Muscle layer of duodenum (tissue), 2 donors: ENCODE results near the gene GSK3B.

Experiments
- H3K27ac ChIP-seq: one replicate; pipeline ENCODE4 v1.7.0; 2013; ENCODE audit warnings: mild to moderate bottlenecking, low read length
- H3K27me3 ChIP-seq: one replicate; pipeline ENCODE4 v1.7.0; 2013; ENCODE audit warnings: low read depth, mild to moderate bottlenecking, control low read depth, low read length
- H3K36me3 ChIP-seq, 2 donors: one replicate each; pipeline ENCODE4 v1.7.0; 2013; ENCODE audit warnings: low read length in 2 of 2, control low read depth in 1 of 2, mild to moderate bottlenecking in 1 of 2; ENCODE audit not compliant: insufficient read depth in 2 of 2, control insufficient read depth in 1 of 2
- H3K4me1 ChIP-seq, 2 donors: one replicate each; pipeline ENCODE4 v1.7.0; 2013; ENCODE audit warnings: low read length in 2 of 2, mild to moderate bottlenecking in 2 of 2, control low read depth in 1 of 2, moderate library complexity in 1 of 2; ENCODE audit not compliant: insufficient read depth in 2 of 2, control insufficient read depth in 1 of 2
- H3K4me3 ChIP-seq, 2 donors: one replicate each; pipeline ENCODE4 v1.7.0; 2013; ENCODE audit warnings: low read length in 2 of 2, low read depth in 1 of 2, mild to moderate bottlenecking in 1 of 2
- H3K9me3 ChIP-seq, 2 donors: one replicate each; pipeline ENCODE4 v1.7.0; 2013; ENCODE audit warnings: low read length in 2 of 2, control low read depth in 1 of 2, mild to moderate bottlenecking in 1 of 2; ENCODE audit not compliant: control insufficient read depth in 1 of 2
- donor health status: healthy.

Gene GSK3B

DNA sequence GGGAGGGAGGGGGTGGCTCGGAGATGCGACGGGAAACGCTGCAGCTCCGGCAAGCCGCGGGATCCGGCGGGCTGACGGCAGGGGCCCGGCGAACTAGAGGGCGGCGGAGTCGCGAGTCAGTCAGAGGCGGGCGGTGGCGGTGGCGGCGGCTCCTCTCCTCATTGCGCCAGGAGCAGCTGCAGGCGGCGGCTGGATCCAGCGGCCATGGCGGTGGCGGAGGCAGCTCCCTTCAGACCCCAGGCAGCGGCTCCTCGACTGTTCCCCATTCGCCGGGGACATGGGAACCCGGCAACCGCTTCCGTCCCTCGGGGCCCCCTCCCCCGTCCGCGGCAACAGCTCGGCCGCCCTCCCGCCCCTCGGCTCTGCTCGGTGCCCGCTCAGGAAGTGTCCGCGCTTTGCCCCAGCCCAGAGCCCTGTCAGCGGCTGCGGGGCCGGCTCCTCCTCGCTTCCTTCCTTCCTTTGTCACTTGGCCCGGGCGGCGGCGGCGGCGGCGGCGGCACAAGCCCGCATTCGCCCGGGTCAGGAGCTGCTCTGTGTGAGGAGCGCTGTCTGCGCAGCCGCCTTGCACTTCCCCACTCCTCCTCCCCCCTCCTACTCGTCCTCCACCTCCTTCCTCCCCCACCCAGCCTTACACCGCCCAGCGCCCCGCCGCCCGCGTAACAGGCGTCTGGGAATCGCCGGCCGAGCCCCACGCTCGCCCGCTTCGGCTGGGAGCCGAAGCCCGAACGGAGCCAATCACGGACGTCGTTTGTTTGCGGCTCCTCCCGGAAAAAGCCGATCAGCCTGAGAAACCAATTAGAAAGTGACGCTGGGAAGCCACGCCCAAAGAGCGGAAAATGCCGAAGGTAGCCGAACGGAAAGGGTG, at the start of gene GSK3B:
Gene GSK3B, minus strand, starts transcription at position 537 of the 865 bp plus-strand sequence. CDS start 1,013 bp downstream, outside the sequence.
- H3K9me3 ChIP-seq: no peaks in the 10 kb centered on the region
- peaks cover 6 to 15% of the 10 kb centered on the region in 2 donors for H3K4me1 ChIP-seq
- peak within 1 kb of the TSS; percentile 100 for H3K27ac ChIP-seq

DNA sequence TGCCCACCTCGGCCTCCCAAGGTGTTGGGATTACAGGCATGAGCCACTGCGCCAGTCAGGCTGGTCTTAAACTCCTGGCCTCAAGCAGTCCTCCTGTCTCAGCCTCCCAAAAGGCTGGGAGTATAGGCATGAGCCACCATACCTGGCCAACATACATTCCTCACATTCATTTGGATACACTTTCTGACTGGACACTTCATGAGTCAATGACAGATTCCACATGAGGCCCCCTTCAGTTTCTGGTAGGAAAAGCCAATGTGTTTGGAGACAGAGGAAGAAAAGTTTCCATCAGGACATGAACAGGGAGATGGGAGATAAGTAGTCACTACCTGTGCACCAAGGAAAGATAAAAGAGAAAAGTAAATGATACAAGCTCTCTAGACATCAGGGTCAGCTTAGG, 49.4 kb upstream of the GSK3B start:
- H3K27ac ChIP-seq: no peak overlapping the region
- no peaks in the 10 kb centered on the region for H3K36me3 ChIP-seq
- no peaks in the 10 kb centered on the region for H3K9me3 ChIP-seq
- H3K4me3 ChIP-seq: no peak overlapping the region
- H3K27me3 ChIP-seq: no peaks in the 10 kb centered on the region
- peaks cover 0 to 4% of the 10 kb centered on the region in 2 donors for H3K4me1 ChIP-seq

More for the DNA sequence above, at the start of gene GSK3B:
- H3K36me3 ChIP-seq: peaks cover 0 to 17% of the 10 kb centered on the region in 2 donors
- no peaks in the 10 kb centered on the region for H3K27me3 ChIP-seq
- H3K4me3 ChIP-seq: peak within 1 kb of the TSS; percentile 95 to 100

DNA sequence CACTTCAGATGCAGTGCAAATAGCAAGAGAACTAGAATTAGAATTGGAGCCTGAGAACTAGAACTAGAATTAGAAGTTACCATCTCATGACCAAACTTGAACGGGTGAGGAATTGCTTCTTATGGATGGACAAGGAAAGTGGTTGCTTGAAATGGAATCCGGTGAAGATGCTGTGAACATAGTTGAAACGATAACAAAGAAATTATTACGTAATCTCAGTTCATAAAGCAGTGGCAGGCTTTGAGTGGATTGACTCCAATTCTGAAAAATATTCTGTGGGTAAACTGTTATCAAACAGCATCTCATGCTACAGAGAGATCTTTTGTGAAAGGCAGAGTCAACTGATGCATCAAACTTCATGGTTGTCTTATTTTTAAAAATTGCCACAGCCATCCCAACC, 48.0 kb upstream of the GSK3B start:
- H3K36me3 ChIP-seq: no peaks in the 10 kb centered on the region
- H3K27me3 ChIP-seq: no peaks in the 10 kb centered on the region
- H3K9me3 ChIP-seq: no peaks in the 10 kb centered on the region
- no peak overlapping the region for H3K4me3 ChIP-seq
- H3K4me1 ChIP-seq: no peaks in the 10 kb centered on the region
- H3K27ac ChIP-seq: no peak overlapping the region

DNA sequence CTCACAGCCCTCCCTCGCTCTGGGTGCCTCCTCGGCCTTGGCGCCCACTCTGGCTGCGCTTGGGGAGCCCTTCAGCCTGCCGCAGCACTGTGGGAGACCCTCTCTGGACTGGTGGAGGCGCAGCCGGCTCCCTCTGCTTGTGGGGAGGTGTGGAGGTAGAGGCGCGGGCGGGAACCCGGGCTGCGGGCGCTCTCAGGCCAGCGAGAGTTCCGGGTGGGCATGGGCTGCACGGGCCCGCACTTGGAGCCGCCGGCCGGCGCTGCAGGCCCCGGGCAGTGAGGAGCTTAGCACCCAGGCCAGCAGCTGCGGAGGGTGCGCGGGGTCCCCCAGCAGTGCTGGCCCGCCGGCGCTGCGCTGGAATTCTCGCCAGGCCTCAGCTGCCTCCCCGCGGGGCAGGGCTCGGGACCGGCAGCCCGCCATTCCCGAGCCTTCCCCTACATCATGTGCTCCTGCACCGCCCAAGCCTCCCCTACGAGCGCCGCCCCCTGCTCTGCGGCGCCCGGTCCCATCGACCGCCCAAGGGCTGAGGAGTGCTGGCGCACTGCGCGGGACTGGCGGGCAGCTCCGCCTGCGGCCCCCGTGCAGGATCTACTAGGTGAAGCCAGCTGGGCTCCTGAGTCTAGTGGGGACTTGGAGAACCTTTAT, 46.0 kb upstream of the GSK3B start:
- Histone ChIP-seq H3K4me3 (no peak overlapping the region), H3K36me3 (no peaks in the 10 kb centered on the region), H3K27ac (no peak overlapping the region), H3K27me3 (no peaks in the 10 kb centered on the region), H3K4me1 (no peaks in the 10 kb centered on the region), H3K9me3 (no peaks in the 10 kb centered on the region)

DNA sequence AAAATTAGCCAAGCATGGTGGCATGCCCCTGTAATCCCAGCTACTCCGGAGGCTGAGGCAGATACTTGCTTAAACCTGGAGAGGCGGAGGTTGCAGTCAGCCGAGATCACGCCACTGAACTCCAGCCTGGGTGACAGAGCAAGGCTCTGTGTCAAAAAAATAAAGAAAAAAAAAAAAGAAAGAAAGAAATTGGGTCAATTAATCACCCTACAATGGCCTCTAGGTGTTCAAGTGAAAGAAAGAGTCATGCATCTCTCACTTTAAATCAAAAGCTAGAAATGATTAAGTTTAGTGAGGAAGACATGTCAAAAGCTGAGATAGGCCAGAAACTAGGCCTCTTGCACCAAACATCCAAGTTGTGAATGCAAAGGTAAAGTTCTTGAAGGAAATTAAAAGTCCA, 44.9 kb upstream of the GSK3B start:
- no peaks in the 10 kb centered on the region for H3K9me3 ChIP-seq
- H3K4me3 ChIP-seq: no peak overlapping the region
- H3K36me3 ChIP-seq: no peaks in the 10 kb centered on the region
- no peaks in the 10 kb centered on the region for H3K27me3 ChIP-seq
- H3K4me1 ChIP-seq: no peaks in the 10 kb centered on the region
- no peak overlapping the region for H3K27ac ChIP-seq

DNA sequence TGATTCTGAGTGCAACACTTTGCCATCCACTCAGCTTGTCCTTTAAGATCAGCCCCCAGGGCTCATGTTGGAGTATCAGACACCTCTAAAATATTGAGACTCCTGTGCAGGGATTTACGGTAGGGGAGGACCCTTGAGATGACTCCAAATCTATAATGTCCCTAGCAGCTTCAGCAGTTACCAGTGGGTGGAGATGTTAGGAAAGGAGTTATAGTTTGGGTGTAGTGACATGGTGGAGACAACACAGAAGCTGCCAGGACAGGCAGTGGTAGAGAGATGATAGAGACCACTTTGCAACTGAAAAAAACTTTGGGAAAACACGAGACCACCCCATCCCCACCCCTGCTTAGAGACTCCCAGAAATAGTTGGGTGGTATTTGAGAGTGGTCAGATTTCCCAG, 43.3 kb upstream of the GSK3B start:
- H3K9me3 ChIP-seq: no peaks in the 10 kb centered on the region
- H3K4me1 ChIP-seq: no peaks in the 10 kb centered on the region
- no peaks in the 10 kb centered on the region for H3K36me3 ChIP-seq
- H3K4me3 ChIP-seq: no peak overlapping the region
- no peaks in the 10 kb centered on the region for H3K27me3 ChIP-seq
- no peak overlapping the region for H3K27ac ChIP-seq

DNA sequence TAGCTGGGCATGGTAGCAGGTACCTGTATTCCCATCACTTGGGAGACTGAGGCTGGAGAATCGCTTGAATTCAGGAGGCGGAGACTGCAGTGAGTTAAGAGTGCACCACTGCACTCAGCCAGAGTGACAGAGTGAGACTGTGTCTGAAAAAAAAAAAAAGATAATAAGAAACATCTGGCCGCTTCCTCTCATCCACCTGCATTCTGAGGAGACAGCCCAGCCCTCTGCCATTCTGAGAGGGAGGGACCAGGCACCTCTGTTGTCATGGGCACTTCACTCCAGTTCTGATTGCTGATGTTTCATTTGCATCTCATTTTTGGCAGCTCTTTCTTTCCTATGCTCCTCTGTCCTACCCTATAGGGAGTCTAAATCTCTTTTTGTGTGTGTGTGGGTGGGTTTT, 36.4 kb upstream of the GSK3B start:
- H3K4me1 ChIP-seq: no peaks in the 10 kb centered on the region
- H3K27me3 ChIP-seq: no peaks in the 10 kb centered on the region
- no peaks in the 10 kb centered on the region for H3K36me3 ChIP-seq
- H3K9me3 ChIP-seq: no peaks in the 10 kb centered on the region
- H3K27ac ChIP-seq: no peak overlapping the region
- no peak overlapping the region for H3K4me3 ChIP-seq

DNA sequence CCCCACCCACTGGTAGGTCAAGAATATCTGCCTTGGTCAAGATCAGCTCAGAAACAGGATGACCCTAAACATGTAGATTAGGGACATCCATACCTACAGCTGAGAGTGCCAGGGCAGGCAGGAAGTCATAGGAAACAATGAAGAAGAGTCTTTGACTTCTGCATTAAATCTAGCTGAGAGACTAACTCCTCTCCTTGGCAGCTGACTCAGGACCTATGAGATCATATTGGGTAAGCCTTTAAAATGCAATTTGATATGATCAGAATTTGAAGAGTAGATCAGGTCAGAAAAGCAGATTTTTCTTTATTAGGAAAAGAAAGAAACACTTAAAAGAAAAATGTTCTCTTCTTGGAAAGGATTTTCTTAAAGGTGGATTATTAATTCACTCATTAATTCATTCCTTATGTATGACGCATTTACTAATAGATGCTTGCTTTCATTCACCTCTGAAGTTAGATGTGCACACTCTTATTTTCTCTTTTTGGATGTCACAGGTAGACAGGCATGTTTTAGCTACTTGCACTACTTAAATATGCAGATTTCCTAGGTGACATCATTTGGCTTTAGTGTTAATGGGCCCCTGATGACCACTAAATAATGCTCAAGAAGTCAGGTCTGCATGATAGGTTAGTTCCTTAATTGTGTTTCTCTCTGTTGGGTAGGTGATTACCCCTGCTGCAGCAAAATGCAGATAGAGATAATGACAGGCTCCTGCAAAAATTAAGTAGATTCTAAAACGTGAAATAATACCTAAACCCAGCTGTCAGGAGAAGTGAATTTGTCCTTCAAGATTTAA, 35.7 kb upstream of the GSK3B start:
- H3K4me1 ChIP-seq: no peaks in the 10 kb centered on the region
- no peaks in the 10 kb centered on the region for H3K27me3 ChIP-seq
- H3K36me3 ChIP-seq: no peaks in the 10 kb centered on the region
- no peak overlapping the region for H3K27ac ChIP-seq
- no peak overlapping the region for H3K4me3 ChIP-seq
- H3K9me3 ChIP-seq: no peaks in the 10 kb centered on the region

DNA sequence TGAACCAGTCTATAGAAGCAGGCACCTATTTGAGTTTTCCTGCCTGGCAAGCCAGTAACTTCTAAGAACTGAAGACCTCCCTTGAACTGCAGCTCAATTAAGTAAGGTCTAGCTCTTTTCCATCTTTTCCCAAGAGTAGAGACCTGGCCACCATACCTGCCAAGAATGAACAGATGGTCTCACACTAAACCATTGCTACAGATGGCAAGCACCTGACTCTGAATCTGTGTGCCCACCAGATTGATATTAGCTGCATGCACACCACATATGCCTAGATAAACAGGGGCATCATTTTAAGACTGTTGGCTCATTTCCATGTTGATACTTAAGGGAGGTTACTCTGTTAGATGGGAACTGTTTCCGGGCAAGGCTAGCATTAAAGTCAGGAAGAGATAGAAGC, 34.8 kb upstream of the GSK3B start:
- no peaks in the 10 kb centered on the region for H3K9me3 ChIP-seq
- H3K4me1 ChIP-seq: no peaks in the 10 kb centered on the region
- no peaks in the 10 kb centered on the region for H3K27me3 ChIP-seq
- no peak overlapping the region for H3K4me3 ChIP-seq
- H3K36me3 ChIP-seq: no peaks in the 10 kb centered on the region
- no peak overlapping the region for H3K27ac ChIP-seq

DNA sequence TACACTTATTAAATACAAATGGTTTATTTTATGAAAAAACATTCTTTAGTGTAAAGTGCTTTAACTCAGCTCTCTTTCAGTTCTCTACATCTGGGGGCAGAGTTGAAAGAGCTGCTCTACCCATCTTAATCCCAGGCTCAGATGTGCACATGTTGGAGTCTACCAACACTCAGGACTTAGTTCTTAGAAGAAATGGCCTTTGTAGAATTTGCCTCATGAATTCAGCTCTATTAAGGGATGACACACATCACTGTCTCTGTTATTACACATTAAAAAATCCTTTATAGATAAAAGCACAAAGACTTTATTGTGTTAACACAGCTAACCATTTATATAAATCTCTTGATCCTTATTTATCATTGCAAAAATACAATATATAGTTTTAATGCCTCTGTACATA, 31.7 kb upstream of the GSK3B start:
- no peaks in the 10 kb centered on the region for H3K9me3 ChIP-seq
- no peaks in the 10 kb centered on the region for H3K4me1 ChIP-seq
- H3K27ac ChIP-seq: no peak overlapping the region
- H3K36me3 ChIP-seq: no peaks in the 10 kb centered on the region
- H3K4me3 ChIP-seq: no peak overlapping the region
- no peaks in the 10 kb centered on the region for H3K27me3 ChIP-seq

DNA sequence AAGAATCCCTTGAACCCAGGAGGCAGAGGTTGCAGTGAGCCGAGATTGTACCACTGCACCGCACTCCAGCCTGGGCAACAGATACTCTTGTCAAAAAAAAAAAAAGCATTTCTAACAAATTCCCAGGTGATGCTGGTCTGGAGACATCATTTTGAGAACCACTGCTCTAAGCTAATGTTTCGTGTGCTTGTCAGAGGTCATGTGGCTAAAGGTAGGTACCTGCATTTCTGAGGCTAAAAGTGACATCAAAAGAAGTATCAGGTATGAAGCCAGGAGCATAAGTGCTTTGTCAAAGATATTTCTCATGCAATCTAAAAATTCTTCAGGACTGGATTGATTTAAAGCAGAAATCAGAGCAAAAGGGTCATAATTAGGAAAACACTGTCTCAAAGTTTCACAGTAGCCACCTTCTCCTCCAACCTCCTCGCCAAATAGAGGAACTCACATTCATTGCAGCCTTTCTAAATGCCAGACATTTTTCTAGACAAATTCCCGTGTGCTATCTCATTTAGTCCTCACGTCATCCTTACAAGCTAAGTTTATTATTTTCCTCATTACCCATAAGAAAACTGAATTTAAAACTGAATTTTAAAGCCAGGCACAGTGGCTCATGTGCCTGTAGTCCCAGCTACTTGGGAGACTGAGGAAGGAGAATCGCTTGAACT, 25.7 kb upstream of the GSK3B start:
- Histone ChIP-seq H3K27ac (no peak overlapping the region), H3K4me1 (no peaks in the 10 kb centered on the region), H3K36me3 (no peaks in the 10 kb centered on the region), H3K27me3 (no peaks in the 10 kb centered on the region), H3K9me3 (no peaks in the 10 kb centered on the region), H3K4me3 (no peak overlapping the region)
